NCI-H460 (cell line): Measurements from ENCODE around the gene INCENP. TPM values are rescaled to one million over a fixed set of nuclear protein-coding genes. Genes with fewer than 3 reads are reported as not detected.

ENCODE experiments used
- DNase-seq: peaks from one replicate; pipeline ENCODE4 v3.0.0-alpha.2; 2016; ENCODE audit warnings: low read depth; ENCODE audit errors: extremely low read depth
- total RNA-seq: library from RNA; depleted of rRNA; stranded (reverse); fragments of >200 nt; shearing (Covaris generic); gene quantifications from 2 replicates; pipeline ENCODE4 v1.2.3, GENCODE V29; 2014

INCENP gene
- total RNA-seq, 1 experiment from 2014 or later, result 35.5 TPM

DNA sequence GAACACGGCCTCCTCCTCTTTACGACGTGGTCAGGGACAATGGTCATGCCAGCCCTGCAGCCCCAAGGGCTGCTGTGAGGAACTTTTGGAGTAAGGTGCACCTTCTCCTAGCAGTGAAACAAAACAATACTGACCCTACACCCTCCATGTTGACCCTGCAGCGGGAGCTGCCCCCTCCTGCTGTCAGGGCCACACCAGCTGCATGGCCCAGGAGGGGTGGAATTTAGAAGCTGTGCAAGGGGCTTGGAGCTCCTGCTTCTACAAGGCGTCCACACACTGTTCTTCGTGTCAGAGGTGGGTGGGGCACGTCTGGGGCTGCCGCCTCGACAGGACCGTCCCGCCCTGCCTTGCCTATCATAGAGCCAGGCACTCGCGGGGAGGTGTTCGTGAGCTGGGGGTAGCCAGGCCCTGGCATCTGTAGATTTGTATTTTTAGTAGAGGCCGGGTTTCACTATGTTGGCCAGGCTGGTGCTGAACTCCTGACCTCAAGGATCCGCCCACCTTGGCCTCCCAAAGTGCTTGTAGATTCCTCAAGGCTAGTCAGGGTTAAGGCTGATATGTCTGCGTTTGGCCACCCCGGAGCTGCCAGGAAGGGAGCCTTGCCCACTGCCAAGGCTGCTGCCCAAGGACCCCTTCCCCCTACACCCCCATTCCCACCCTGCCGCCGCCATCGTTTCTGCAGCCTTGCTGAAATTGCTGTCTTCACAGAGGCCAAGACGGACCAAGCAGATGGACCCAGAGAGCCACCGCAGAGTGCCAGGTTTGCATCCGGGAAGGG, 15.9 kb downstream of the INCENP start:
- no peak for DNase-seq

DNA sequence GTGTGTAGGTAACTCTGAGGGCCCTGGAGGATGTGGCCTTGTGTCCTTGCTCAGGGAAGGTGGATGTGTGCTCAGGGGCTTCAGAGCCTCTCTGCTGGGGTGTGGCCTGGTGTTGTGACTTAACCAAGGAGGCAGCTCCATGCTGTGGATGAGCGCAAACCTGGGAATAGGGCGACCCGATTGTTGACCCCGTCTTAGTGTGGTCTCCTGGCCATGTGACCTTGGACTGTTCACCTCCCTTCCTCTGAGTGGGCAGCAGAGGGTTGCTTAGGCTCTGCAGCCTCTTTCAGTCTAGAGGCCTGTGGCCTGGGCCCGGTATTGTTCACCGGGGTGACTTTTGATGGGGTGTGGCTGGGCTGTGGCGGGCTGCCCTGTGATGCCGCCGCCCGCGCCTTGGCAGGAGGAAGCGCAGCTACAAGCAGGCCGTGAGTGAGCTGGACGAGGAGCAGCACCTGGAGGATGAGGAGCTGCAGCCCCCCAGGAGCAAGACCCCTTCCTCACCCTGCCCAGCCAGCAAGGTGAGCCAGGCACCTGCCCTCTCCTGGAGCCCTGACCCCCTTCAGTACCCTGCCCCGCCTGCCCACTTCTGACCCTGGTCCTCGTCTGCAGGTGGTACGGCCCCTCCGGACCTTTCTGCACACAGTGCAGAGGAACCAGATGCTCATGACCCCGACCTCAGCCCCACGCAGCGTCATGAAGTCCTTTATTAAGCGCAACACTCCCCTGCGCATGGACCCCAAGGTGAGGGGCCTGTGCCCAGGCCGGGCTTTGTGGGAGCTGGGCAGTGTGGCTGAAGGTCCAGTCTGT, 16.7 kb downstream of the INCENP start:
- DNase-seq, result no peak

DNA sequence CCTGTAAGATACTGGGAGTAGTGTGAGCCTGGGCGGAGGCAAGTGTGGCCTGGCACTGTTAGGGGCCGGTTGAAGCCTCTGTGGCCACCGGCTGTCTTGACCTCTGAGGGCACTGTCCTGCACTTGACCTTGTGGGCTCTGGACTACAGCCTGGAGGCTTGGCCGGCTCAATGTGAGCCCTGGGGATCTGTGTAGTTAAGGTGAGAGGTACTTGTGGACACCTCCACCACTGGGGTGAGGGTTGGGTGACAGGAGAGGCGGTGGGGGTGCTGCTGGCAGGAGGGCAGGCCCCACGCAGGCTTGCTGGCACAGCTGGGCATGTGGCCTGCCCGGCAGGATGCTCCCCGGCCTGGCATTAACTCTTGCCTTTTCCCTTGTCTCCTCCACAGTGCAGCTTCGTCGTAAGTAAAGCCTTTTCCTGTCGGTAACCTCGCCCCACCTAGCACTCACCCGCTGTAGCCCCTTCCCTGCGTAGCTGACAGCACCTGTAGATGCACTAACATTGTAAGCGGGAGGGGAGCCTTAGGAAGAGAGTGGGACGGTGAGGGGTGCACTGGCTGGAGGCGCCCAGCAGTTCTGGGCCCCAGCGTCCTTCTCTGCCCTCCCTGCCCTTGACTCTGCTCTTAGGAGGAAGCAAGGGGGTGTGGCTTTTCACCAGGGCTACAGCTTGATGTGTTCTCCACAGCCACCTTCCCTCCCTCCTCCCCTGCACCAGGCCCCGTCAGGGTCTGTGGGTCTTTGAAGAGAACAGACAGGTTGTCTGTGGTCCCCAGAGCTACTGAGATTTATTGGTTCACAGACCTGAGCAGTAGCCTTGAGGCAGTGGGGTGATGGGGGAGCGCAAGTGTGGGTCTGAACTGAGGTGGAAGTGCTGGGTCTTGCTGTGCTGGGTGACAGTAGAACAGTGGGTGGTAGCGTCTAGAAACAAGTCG, 17.6 kb downstream of the INCENP start:
- no peak for DNase-seq

DNA sequence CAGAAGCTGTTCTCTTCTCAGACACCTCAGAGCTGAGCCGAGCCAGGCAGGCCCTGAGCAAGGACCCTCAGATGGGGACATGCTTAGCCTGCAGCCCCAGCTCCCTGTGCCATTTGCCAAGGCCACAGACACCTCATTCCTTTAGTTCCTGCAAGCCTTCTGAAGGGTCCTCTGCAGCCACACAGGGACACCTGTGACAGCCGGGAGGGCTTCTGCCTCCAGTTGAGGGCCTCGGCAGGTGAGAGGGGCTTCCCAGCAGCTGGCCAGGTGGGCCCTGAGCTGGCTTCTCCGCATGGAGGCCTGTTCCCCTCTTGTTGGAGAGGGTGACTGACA, 18.2 kb downstream of the INCENP start:
- DNase-seq, result no peak

DNA sequence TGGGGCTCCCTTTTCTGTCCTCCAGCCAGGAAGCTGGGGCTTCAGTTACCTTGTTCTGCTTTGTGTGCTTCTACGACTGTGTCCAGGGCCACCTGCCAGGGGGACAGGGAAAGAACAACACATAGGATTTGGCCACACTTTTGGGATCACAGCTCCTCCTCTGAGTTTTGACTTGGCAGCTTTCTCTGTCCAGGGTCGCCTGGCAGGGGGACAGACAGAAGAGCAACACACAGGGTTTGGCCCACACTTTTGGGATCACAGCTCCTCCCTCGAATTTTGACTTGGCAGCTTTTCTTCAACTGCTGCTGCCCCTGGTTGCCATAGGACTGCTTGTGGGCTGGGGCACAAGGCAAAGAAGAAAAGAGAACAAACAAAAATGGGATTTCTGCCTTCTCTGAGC, 19.1 kb downstream of the INCENP start:
- no peak for DNase-seq

DNA sequence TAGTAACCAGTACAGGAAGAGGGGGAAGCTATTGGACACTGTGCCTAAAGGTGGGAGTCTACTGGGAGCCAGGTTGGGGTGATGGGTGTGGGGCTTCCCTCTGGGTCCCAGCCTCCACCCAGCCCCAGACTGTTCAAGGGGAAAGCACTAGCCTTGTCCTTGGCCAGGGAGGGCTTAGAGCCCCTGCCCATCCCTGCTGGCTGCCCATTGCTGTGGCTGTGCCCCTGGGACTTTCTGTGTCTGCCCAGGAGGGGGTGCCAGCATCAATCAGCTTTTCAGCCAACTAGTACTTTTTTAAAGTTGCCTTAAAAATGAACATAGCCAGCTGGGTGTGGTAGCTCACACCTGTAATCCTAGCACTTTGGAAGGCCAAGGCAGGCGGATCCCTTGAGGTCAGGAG, 19.9 kb downstream of the INCENP start:
- no peak for DNase-seq

DNA sequence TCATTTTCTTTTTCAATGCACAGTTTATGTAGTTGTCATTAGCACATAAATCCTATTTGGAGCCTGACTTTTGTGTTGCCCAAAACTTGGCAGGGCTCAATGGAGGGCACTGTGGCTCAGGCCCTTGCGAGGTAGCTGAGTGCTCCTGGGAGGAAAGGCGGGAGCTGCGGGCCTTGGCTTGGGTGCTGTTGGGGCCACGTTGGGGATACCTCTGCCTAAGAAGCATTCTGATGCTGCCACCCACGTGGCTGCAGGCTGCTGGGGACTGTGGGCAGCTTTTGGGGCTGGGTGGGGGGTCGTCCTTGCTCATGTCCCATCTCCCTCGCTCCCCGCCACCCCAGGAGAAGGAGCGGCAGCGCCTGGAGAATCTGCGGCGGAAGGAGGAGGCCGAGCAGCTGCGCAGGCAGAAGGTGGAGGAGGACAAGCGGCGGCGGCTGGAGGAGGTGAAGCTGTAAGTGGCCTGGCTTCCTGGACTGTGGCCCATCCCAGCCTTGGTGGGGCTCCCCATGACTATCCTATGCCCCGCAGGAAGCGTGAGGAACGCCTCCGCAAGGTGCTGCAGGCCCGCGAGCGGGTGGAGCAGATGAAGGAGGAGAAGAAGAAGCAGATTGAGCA, 20.9 kb downstream of the INCENP start:
- DNase-seq, result no peak

DNA sequence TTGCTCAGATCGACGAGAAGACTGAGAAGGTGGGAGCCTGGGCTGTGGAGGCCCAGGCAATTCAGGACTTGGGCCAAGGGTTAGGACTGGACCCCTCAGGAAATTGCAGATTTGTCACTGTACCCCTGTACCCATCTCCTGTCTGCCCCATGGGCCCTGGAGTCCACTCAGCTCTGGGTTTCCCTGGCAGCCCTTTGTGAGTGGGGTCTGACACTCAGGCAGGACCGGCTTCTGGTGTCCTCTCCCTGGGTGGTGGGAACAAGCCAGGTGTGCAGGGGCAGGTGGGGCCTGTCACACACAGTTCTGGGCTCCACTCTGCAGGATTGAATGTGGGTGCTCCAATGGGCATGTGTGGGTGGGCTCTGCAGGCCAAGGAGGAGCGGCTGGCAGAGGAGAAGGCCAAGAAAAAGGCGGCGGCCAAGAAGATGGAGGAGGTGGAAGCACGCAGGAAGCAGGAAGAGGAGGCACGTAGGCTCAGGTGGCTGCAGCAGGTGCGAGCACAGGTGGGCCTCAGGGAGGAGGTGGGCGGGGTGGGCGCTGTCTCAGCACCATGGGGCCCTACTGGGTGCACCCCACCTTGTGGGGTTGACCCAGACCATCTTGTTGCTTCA, 21.6 kb downstream of the INCENP start:
- DNase-seq, result no peak

DNA sequence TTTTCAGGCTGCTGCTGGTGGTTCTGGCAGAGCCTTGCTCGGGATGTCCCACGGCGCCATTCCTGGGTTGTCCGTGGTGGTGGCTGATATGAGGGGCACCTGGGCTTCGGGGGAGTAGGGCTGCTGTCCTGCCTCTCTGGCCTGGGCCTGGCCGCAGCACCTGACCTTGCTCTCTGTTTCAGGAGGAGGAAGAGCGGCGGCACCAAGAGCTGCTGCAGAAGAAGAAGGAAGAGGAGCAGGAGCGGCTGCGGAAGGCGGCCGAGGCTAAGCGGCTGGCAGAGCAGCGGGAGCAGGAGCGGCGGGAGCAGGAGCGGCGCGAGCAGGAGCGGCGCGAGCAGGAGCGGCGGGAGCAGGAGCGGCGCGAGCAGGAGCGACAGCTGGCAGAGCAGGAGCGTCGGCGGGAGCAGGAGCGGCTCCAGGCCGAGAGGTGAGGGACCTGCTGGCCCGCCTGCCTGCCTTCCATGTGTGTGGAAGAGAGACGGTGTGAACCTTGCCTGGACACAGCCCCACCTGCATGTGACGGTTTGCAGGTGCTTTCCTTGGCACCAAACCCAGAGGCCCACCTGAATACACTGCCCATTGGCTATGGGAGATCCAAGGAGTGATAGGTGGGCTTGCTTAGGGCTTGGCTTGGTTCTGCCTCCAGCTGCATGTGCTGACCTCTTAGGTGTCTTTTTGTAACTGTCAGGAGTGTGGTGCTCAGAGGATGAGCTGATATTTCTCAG, 22.8 kb downstream of the INCENP start:
- DNase-seq, result no peak

DNA sequence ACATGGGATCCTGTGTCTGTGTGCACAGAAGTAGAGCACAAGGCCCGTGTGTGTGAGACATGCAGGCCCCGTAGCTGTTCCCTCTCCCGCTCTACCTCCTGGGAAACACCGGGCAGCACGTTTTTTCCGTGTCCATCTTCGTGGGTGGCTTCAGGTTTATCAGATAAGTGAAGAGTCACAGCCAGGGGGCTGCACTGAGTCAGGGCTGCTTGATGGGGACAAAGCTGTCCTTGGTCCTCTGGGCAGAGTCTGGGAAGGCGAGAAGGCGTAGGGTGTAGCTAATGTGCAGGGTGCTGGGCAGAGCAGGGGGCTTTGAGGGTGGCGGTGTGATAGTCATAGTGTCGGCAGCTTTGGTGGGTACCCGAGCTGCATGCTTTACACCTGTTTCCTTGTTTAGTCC, 23.7 kb downstream of the INCENP start:
- no peak for DNase-seq

DNA sequence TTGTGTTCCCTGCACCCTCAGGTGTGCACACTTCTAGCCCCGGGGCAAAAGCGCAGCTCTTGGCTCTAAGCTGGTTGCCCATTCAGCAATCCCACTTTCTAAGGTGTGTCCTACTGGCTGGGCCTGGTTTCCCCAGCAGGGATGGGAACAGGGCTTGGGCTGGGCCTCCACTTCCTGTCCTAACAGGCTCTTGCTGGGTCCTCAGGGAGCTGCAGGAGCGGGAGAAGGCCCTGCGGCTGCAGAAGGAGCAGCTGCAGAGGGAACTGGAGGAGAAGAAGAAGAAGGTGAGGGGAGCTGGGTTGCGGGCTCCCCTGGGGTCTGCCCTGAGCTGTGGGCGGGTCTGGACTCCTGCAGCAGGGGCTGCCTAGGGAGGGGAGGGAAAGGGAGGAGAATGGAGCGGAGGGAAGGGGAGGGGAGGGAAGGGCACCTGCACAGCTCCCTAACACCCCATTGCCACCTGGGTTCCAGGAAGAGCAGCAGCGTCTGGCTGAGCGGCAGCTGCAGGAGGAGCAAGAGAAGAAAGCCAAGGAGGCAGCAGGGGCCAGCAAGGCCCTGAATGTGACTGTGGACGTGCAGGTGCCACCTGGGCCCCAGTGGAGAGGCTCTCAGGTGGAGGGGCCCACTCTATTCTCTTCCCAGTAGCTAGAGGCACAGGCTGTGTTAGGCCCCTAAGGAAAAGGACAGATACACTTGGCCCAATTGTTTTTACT, 24.6 kb downstream of the INCENP start:
- no peak for DNase-seq

DNA sequence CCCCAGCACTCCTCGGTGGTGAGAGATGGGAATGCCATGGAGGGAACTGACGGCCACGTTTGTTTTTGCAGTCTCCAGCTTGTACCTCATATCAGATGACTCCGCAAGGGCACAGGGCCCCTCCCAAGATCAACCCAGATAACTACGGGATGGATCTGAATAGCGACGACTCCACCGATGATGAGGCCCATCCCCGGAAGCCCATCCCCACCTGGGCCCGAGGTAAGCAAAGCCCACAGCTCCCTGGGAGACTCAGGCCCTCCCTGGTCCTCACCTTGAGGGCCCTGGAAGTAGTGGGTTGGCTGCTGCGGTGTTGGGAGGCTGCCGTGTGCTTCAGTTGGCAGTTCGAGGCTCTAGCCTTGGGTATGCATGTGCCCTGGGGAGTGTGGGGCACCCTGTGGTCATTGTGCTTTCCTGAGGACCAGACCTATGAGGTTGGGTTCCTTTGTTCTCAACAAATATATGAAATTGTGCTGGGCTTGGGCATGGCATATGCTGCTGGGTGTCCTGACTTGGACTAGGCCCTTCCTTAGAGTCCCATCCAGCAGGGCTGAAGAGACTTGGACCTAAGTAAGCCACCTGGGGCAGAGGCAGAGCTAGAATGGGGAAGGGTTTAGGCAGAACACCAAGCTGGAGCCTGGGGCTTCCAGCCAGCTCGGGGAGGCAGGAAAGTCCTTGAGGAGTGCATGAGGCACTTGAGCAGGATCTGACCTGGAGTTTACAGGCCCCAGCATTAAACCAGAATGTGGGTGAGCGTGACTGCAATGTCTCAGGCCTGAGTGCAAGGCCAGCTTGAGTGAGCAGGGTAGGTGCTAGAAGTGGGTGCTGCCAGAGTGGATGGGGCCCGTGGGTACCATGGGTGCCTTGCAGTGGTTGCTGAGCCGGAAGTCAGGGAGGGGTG, 26.4 kb downstream of the INCENP start:
- DNase-seq, result no peak

DNA sequence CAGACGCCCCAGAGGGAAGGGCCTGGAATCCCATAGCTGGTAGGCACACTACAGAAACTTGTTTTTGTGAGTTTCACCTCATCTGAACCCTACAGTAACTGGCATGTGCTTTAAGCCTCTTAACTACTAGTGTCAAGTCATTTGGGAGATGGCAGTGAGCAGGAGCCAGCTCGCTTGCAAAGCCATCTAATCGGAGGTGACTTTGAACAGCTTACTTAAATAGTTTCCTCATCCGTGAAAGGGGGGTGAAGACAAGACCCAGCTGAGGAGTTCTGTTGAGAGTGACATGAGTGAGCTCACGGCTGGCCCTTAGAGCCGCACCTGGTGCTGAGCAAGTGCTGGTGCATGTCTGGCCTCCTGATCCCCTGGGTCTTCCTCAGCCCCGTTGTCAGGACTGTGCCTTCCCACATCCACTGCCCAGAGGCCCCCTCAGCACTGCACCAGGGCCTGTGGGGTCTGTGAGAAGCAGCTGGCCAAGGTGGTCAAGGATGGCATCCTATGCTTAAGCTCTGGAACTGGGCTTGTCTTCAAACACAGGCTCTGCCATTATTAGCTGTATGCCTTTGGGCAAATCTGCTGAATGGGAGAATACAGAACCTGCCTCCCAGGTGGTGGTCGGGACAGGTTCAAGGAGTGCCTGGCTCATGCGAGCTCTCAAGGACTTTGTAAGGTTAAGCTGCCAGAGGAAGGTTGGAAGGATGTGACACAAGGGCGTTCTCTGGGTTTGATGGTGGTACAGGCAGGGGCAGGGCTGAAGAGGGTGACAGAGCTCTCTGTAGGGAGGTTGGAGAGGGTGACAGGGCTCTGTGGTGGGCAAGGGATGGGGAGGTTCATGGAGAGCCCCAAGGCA, 27.3 kb downstream of the INCENP start:
- DNase-seq, result no peak

DNA sequence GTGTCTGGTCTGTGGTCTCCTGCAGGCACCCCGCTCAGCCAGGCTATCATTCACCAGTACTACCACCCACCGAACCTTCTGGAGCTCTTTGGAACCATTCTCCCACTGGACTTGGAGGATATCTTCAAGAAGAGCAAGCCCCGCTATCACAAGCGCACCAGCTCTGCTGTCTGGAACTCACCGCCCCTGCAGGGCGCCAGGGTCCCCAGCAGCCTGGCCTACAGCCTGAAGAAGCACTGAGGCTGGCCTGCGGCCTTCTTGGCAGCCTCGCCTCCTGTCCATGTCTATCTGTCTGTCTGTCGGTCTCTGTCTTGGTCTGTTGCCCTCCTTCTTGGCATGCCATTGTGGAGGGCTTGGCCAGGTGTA, 27.9 kb downstream of the INCENP start:
- no peak for DNase-seq

DNA sequence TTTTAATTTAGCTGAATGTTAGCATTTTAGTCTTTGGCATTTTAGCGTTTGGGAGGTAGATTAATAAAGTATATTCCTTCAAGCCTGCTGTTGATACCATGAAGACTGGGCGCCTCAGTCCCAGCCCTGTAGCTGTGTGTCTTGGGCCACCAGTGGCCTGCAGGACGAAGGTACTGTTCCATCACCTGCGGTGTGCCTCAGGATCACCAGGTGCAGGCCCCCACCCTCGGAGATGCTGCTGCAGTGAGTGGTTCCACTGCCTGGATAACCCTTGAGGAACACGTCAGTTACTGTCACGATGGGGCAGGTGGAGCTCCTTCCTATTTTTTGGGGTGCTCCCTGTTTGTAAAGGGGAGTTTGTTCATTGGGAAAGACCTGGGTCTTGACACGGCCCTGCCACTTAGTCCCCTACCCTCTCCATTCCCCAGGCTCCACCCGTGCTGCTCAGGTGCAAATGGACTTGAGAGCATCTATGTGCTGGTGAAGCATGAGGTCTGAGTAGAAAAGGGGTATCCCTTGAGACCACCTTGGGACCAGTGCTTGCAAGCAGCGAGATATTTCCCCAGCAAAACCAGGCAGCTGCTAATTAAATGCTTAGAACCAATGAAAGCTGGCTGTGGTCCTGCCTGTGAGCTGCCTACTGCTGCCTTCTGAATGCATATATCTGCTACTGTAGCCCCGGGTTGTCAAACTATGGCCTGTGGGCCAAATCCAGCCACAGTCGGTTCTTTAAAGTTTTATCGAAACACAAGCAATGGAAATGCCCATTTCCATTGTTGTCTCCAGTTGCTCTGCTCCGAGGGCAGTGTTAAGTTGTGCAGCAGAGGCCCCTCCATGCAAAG, 28.7 kb downstream of the INCENP start:
- DNase-seq, result no peak

DNA sequence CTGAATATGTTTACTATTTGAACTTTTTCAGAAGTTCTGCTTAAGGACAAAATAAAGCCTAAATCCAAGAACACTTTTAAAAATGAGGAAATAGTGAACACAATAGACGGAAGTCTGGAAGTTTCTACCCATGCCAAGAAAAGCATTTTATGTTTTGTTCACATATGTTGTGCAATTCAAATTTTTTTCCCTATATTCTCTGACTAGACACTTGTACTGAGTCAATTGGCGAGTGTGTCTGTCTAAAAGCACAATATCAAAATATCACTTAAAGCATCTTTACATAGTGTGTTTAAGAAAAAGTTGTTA, 29.2 kb downstream of the INCENP start:
- no peak for DNase-seq
